Measurements from ENCODE around the gene FAM229B.

GRCh38 chr6:112039431-112039770 lies 48.0 kb upstream of the FAM229B start:
- TF ChIP-seq CTCF (IDR thresholded peaks at IDR 0.05) (no peak), ZNF416 (CRISPR knock-in tag; IDR thresholded peaks at IDR 0.05) (no peak)

Data from WTC11 (cell line).